CD1c-positive myeloid dendritic cell (primary cell): ENCODE results near the gene JPT1.
A peak's percentile ranks its signal among the peaks of the same experiment; 100 is the strongest.

ENCODE experiments used
- DNase-seq: peaks from one replicate; pipeline ENCODE4 v3.0.0-alpha.2; 2016; ENCODE audit errors: extremely low spot score

The JPT1 gene

DNA sequence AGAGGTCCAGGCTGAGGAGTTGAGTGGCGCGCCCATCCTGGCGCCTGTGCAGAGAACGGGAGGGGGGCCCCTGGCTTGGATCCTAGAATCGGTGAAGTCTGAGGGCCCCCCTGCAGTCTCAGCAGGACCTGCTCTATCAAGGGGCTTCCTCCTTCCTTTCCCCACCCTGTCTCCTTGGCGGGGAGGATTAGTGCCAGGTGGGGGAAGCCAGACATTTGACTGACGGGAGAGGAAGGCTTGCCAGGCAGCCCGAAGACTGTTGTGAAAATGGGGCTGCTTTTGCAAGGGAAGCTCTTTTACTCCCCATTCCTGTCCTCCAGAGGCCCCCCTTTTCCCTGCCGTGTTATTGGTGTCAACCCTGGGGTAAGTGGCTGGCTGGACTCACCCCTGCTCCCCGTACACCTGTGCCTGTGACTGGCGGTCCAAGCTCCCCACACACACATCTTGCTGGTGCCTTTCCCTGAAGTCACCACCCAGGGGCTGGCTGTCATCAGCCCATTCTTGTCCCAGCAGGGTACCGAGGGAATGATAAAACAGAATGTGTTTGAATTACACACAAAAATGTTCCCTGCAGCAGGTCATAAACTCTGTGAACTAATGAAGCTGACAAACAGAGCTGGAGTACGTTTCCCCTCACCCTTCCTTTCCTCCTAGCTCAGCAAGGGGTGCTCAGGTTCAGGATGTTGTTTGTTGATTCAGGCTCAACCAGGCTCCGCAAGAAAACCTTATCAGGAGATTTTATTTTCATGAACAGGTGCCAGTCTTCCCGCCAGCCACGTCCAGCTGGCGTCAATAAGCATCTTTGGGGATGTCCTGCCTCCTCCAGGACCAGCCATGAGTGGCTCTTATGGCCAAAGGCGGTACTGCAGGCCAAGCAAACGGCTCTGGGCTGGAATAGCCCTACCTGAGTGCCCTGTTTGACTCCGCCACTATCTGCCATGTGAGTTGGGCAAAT is 48.9 kb downstream of the JPT1 start:
- peak; percentile 45 for DNase-seq

DNA sequence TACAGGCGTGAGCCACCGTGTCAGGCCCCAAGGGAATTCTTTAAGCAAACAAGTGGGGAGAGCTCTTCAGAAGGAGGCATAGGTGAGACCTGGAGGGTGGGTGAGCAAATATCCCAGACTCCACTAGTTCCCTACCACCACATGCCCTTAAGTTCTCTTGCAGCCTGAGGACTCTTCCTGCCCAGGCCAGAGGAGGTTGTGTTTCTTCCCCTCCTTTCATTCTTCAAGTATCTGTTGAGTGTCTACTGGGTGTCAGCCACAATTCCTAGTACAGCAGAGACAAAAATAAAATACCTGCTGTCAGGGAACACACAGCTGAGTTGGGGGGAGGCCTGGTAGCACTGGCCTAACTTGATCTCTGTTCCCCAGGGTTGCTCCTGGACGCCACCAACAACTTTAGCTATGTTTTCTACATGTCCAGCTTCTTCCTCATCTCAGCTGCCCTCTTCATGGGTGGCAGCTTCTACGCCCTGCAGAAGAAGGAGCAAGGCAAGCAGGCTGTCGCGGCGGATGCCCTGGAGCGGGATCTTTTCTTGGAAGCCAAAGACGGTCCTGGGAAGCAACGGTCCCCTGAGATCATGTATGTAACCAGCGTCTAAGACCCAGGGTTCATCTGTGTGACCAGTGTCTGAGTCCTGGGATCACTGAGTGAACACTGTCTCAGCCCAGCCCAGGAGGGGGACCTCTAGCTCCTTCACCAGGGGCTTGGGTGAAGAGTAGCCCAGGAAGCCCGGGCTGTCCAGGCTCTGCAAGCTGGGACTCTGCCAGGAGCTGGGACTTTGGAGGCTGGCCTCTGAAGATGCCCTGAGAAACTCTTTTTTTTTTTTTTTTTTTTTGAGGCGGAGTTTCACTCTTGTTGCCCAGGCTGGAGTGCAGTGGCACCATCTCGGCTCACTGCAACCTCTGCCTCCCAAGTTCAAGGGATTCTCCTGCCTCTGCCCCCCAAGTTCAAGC is 50.4 kb downstream of the JPT1 start:
- DNase-seq, result no peak

DNA sequence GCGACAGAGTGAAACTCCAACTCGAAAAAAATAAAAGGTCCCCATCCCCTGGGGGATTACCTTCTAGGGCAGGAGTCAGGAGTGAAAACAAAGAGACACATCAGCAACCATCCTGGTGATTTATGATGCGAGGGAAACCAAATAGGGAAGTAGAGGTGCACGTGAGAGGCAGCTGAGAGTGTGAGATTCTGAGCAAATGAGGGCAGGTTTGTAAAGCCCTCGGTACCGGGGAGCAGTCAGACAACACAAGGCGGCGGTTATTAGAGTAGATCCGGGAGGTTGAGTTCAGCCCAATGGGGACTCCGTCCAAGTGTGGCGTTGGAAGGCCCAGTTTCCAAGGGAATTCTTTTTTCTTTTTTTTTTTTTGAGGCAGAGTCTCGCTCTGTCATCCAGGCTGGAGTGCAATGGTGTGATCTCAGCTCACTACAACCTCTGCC is 51.9 kb downstream of the JPT1 start:
- DNase-seq, result peak; percentile 74

DNA sequence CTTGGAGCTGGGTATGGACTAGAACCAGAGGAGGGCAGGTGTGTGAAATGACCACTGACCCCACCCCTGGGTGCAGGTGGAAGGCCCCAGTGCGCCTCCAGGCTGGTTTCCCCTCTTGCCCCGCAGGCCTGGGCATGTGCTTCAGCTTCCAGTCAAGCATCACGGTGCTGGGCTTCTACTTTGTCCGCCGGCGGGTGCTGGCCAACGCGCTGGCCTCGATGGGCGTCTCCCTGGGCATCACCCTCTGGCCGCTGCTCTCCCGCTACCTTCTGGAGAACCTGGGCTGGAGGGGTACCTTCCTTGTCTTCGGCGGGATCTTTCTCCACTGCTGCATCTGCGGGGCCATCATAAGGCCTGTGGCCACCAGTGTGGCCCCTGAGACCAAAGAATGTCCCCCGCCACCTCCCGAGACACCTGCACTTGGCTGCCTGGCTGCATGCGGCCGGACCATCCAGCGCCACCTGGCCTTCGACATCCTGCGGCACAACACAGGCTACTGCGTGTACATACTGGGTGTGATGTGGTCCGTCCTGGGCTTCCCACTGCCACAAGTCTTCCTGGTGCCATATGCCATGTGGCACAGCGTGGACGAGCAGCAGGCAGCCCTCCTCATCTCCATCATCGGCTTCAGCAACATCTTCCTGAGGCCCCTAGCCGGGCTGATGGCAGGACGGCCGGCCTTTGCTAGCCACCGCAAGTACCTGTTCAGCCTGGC is 54.3 kb downstream of the JPT1 start:
- no peak for DNase-seq

DNA sequence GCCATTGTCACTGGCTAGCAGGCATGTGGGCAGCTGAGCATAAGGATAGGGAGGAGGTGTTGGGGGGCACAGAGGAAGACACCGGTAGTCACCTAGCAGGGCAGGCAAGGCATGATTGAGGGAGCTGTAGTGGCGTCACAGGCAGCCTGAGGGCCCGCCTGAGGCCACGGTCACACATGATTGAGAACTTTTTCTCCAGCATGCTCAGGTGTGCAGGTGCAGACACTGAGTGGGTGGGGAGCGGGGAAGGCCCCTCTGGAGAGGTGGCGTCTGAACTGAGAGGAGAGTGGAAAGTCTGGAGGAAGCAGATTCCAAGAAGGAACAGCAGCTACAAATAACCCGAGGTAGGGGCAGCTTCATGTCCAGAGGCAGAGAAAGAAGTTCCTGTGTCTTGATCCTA is 55.5 kb downstream of the JPT1 start:
- no peak for DNase-seq

DNA sequence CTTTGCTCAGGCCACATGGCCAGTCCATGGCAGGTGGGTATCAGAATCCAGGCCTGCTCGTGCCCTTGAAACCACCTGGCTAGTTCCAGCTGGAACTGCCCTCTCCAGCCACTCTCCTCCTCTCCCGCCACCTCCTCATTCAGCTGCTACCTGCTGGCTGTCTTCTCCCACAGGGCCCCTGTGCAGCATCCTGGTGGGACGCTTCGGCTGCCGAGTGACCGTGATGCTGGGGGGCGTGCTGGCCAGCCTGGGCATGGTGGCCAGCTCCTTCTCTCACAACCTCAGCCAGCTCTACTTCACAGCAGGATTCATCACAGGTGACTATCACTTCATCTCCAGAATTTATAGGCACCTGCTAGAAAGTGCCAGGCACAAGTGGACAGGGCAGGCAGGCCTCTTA is 56.4 kb downstream of the JPT1 start:
- no peak for DNase-seq

DNA sequence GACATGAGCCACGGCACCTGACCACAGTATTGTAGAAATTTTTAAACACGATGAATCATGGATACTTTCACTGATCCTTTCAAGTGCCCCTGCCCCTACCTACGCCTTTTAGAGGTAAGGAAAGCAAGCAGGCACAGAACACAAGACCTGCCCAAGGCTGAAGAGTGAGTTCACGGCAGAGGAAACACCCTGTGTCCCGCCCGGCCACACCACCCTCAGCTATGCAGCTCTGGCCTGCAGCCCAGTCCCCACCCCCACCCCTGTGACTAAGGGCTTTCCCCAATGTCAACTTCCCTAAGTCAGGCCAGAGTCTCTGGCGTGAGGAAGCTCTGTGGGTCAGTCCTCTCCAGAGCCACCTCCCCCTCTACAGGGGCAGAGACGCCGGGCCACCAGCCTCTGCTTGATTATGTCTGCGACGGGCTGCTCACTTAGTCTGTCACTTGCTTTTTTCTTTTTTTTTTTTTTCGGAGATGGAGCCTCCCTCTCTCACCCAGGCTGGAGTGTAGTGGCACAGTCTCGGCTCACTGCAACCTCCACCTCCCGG is 58.2 kb downstream of the JPT1 start:
- DNase-seq, result peak; percentile 93

DNA sequence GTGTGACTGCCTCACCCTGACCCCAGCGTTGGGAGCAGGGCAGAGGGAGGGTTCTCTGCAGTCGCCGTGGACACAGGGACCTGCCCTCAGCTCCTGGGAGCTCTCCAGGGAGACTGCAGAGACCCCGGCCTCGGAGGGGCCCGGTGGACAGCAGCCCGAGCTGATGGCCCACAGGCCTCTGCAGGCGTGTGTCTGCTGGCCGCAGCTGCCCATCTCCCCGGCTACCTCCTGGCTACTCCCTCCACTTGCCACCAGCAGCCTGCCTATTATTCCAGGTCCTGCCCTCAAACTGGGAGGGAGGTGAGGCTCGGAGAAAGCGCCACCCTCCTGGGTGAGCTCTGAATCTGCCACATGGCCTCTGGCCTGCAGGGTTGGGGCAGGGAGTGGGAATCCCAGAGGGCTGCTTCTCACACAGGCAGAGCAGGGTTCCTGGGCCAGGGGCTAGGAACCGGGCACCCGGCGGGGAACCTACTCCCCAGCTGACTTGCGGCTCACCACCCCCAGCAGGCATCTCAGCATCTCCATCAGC is 59.4 kb downstream of the JPT1 start:
- DNase-seq, result peak; percentile 0

DNA sequence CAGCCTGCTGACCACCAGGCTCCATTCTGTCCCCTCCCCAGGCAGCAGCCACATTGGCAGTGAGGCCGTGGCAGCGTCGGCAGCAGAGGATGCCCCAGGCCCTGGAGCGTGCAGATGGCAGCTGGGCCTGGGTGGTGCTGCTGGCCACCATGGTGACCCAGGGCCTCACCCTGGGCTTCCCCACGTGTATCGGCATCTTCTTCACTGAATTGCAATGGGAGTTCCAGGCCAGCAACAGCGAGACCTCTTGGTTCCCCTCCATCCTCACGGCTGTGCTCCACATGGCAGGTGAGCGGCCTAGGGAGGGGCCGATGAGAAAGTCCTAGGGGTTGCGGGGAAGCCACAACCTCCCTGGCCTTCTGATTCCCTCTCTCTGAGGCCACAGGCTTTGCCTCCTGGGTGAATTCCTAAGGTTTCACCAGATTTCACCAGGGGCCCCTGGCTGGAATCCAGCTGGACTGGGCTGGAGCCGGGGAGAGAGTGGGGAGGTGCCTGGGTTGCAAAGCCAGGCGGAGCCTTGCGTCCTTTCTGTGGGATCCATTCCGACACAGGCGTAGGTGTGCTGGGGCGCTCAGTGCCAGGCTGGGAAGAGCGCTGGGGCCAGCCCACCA is 60.7 kb downstream of the JPT1 start:
- DNase-seq, result peak; percentile 0

DNA sequence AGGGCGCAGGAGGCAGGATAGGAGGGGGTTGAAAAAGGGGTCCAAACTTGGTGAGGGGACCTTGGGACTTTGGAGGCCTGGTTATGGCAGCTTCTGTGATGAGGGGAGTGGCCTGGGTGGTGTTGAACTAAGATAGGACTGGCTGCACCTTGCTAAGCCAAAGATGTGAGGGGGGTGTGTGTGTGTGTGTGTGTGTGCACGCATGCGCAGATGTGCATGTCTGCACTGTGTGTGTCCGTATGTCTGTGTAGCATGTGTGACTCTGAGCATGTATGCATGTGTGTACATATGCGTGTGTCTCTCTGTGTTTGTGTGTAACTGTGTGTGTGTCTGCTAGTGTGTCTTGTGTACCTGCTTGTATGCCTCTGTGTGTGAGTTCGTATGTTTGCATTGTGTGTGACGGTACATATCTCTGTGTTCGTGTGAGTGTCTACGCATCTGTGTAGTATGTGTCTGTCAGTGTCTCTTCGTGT is 62.4 kb downstream of the JPT1 start:
- no peak for DNase-seq

DNA sequence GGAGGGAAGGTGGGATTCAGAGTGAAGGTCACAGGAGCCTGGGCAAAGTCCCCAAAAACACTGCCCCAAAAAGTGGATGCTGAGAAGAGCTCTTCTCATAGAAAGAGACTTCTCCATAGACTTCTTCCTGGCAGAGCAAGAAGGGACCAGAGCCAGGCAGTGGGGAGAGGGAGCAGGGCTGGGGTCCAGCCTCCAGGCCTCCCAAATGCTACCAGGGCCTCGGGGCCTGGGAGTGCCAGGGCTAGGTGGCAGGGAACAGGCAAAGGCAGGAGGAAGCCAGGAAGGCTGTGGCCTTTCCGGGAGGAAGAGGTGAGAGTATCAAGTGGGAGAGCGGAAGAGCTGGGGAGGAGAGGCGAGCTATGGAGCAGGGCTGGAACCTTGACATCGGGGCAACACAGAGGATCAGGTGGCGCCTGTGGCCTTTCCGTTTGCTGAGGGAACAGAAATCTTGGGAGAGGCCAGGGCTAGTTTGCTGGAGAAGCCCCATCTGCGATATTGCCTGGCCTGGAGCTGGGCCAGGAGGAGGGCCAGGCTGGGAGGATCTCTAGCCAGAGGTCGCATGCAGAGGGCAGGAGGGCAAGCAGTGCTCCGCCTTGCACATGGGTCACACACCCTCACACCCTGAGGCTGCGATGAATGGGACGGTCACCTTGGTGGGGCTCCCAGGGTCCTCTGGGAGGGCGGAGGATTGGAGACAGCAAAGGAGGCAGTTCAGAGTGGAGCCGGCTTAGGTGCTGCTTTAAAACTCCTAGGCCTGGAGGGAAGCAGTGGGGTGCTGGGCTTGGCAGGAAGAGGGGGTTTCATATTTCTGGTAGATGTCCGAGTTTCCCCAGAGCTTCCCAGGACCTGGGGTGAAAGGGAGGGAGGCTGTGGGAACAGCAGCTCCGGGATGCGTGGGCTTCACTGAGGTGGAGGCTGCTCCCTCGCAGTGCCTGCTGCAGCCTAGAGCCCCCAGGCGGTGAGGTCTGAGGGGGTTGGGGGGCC is 63.1 kb downstream of the JPT1 start:
- DNase-seq, result peak; percentile 0

DNA sequence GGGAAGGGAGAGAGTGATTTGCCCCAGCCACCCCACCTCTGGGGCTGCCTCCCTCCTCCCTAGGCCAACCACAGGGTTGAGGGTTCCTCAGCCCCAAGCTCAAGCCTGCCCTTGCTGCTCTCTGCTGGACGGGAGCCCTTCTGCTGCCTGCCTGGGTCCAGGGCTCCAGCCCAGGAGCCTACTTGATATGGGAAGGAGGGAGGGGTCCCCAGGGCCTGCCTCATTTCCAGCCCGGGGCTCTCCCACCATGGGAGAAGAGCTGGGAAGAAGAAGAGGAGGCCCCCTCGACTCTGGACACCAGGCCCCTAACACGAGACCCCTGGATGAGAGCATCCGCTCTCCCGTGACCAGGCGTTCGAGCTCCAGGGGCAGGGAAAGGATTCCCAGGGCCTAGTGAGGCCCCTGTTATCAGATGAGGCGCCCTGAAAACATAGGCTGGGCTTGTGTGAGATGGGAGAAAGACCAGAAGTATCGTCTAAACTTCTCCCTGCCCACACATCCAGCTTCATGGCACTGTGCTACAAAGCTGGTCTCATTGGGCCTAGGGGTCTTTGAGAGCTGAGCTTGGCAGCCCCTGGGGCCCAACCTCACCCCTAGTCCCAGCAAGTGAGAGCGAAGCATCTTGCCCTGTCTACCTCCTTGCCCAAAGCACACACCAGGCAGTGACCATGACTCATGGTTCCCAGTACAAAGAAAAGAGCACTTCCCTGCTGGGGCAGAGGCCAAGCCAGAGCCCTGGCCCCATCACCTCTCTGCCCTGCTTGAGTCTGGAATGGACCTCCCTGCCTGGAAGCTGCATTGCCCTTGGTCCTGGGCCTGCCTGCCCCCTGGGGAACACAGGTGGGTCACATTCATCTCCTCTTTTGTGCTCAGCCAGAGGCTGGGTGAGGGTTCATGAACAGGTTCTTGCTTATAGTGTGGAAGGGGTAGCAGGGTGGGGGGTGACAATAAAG is 65.6 kb downstream of the JPT1 start:
- DNase-seq, result peak; percentile 72

DNA sequence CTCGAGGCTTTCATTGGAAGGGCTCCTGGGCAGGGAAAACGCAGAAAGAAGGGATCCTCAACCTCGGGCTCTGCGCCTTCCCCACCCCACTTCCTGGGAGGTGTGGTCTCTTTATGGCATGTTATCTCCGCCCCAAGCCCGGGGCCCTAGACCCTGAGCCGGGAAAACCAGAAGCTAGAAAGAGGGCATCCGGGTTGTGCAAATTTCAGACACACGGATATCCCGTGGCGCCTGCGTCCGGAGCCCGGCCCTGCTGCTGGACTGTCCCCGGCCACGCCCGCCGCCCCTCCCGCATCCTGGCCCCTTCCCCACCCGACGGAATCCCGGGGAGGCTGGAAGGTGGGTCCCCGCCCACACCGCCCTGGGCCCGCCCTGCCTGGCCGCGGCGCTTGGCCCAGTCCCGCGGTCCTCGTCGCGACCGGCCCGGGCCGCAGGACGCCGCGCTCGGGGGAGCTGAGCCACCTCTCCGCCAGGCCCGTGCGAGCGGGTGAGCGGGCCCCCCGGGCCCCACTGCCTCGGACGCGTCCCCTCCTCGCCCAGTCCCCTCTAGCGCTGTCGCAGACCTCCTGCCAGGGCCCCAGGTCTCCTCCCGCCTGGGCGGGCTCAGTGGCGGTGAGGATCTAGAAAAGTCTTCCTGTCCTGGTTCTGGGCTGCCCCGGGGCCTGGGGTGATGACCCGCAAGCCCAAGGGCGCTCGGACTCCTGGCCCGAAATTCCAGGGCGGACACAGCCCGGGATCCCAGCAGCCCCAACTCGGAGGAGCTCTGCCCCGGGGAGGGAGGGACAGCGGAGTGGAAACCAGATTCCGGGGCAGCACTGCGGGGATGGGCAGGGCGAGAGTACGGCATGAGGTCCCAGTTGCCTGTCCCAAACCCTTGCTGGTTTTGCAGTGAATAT is 66.5 kb downstream of the JPT1 start, which contains the start of gene SLC16A5:
Gene SLC16A5, plus strand, starts transcription at position 397 of the 896 bp plus-strand sequence. CDS start 5,683 bp downstream, outside the sequence.
- peak; percentile 86 for DNase-seq

DNA sequence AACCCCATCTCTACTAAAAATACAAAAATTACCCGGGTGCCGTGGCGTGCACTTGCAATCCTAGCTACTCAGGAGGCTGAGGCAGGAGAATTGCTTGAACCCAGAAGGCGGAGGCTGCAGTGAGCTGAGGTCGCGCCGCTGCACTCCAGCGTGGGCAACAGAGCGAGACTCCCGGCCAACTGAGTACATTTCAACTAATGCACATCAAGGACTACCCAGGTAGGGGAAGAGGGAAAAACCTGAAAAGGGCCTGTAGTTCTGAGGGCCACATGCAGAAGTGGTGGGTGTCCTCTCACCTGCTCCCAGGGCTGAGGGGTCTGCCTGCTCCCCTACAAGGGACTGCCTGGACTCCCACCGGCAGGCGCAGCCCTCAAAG is 67.1 kb downstream of the JPT1 start:
- DNase-seq, result no peak

DNA sequence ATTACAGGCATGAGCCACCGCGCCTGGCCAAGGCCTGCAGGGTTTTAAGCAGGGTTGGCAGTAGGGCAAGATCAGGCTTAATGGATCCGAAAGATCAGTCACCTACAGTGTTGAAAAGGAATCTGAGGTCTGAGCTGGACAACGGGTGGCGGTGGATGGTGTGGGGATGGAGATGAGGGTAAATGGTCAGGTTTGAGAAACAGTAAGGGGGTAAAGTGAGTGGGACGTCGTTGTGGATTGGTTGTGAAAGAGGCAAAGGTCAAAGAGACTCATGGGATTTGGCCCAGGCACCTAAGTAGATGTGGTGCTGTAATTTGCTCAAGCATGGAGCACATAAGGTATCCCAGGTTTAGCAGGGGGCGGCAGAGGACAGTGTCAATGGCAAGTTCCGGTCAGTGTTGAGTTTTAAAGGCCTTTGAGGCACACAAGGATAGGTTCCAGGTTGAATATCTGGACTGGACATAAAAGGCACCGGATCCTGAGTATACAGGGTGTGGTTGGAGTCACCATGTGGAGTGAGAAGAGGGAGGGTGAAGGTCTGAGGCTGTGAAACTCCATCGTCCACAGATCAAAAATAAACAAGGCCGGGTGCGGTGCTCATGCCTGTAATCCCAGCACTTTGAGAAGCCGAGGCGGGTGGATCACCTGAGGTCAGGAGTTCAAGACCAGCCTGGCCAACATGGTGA is 67.7 kb downstream of the JPT1 start:
- DNase-seq, result no peak
